HG03108 (cell line): Measurements from ENCODE around the gene PROSER1.
A peak's percentile ranks its signal among the peaks of the same experiment; 100 is the strongest.
"Not testable (repeated sequence)": the region's sequence is repeated elsewhere in the genome, so short reads cannot be mapped to it uniquely, and the experiment has no call there.

Experiments used
- ATAC-seq: cut with Tn5 transposase; IDR thresholded peaks from one replicate; pipeline ENCODE4 v1.9.1; 2021; ENCODE audit warnings: moderate library complexity; ENCODE audit not compliant: unreplicated experiment

Gene PROSER1

DNA sequence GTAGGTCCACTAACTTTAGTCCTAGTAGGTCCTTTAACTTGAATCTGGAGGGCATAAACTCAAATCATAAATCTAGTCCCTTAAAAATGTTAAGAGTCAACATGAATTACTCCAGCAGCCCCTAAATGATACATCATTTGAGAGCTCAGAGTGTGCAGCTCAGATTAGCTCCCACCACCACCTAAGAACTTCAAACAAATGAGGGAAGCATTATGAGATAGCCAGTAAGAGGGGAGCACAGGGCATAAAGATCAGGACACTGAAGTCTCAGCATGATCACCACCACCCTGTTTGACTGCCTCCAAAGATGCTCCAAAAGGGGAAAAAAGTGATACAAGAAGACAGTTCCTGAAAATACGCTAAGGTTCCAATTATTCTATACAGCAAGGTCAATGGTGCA, 5.7 kb downstream of the PROSER1 start:
- no peak for ATAC-seq

DNA sequence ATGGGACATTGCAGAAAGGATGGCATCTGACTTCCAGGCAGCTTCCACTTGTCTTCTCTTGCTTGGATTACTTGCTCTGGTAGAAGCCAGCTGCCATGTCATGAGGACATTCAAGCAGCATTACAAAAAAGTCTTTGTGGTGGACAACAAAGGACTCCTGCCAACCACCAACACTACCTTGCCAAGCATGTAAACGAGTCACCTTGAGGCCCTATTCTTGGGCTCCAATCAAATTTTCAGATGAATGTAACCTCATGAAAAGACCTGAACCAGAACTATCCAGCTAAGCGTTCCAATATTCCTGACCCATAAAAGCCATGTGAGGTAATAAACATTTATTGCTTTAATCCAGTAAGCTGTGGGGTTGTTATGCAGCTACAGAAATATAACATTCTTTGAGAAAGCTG, 12.5 kb downstream of the PROSER1 start:
- ATAC-seq, result no peak

DNA sequence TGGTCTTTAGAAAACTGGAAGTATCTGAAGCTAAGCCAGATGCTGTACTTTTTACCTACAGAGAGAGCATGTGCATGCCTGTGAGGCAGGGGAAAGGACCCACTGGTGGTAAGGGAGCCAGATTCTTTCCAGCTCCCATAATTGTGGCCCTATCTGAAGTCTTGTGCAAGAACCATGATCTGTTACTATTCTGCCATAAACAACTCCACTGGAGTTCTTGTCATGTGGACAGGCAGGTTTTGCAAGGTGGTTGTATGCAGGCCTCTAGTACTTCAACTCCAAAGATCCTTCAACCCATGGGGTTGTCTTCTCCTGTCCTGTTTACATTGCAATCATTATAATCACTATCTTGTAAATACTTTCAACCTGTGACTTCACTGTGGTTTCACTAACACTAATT, 14.1 kb downstream of the PROSER1 start:
- ATAC-seq, result no peak

DNA sequence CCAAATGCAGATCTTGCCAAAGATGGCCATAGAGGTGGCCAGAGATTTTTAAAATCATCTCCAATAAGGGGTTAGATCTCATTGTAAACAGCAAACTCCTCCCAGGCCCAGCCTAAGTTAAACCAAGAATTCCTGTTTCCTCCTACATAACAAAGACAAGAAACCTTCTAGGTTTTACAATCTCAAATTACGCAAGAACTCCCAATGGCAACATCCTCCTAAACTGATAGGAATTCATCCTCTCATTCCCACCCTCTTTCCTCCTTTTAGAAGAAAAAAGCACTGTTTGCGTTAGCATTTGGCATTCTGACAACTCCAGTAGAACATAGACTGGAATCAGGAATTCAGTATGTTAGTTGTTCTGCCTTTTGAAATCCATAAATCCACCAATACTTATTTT, 14.6 kb downstream of the PROSER1 start:
- ATAC-seq, result no peak

- no peak for ATAC-seq
Measured at GRCh38 chr13:39020853-39021462, 16.9 kb downstream of the PROSER1 start.

GRCh38 chr13:39016787-39017186, 21.1 kb downstream of the PROSER1 start:
- peak; percentile 73 for ATAC-seq

- peak; percentile 57 for ATAC-seq
Measured at GRCh38 chr13:39016087-39016486, 21.8 kb downstream of the PROSER1 start.

DNA sequence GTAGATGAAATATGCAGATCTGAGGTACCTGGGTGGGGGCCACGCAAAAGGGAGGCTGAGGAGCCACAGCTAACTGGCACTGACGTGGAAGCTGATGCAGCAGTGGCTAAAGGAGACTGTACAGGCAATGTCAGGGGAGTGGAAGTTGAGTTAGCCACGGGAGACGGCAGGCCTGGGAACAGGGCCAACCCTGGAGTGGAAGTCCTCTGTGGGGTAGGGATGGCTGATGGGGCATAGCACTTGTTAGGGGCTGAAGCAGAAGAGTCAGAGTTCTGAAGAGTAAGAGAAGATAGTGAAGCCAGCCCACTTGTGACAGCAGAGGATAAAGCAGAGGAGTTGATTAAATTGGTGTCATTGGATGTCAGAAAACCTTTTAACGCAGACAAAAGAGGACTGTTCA, 24.4 kb downstream of the PROSER1 start:
- ATAC-seq, result no peak

GRCh38 chr13:39012608-39013007, 25.3 kb downstream of the PROSER1 start:
- ATAC-seq, result no peak

- not testable (repeated sequence) for ATAC-seq
Measured at GRCh38 chr13:39006371-39007111, 31.3 kb downstream of the PROSER1 start.

GRCh38 chr13:38998739-38999138, 39.1 kb downstream of the PROSER1 start:
- no peak for ATAC-seq

DNA sequence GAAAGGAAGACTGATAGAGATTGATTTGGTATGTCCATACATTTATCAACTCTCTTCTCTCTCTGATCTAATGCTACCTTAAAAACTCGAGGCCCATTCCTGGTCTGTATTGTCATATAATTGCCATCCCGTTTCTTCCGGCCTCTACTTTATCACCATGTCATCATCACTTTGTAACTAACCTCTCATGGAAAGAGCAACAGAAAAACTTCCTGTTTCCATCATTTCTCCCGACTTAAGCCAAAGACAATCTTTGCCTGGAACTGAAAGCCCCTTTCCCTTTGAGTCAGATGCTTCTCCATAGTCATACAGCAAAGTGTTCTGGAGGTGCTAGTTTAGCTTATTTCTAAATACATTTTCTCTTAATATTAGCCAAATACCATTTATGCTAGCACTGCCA, 44.5 kb downstream of the PROSER1 start:
- ATAC-seq, result no peak

- ATAC-seq, result no peak
Measured at GRCh38 chr13:38990693-38991092, 47.2 kb downstream of the PROSER1 start, which contains the start of gene STOML3. TSS of gene STOML3 (minus strand) at chr13:38990831. CDS start at chr13:38990721, 110 bp downstream.

GRCh38 chr13:38981096-38981495, 56.8 kb downstream of the PROSER1 start:
- ATAC-seq, result no peak

GRCh38 chr13:38980750-38981078, 57.2 kb downstream of the PROSER1 start:
- ATAC-seq, result no peak

DNA sequence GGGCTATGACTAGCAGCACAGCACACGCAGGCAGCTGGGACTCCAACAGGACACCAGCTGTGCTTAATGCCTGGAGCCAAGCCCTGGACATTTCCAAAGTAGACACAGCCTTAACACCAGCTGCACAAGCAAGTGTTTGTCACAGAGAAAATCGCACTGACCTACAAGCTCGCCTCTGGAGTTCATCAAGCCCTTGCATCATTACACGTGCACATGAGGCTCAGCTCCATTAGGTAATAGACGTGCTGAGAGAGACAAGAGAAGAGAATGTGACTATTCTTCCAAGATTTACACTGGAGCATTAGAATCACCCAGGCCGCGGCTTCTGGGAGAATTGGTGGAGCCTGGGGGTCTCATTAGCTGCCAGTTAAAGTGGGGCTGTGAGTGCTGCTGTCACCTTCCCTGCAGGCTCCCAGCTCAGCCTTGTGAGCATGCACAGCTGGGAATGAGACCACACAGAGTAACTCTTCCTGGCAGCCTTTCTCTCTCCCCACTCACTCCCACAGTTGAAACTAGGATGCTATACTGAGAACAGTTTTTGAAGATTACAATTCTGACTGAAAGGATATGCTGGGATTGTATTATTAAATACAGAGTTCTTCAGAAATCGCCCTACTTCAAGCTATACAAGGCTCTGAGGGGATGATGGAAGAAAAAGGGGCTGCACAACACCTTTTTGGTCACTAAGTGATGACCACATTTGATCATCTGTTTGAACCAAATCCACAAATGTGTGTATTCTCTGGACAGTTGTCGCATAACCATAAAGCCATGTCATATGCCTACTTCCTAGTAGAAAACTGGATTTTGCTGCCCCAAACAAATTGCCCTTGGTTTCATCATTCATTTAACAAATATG, 57.8 kb downstream of the PROSER1 start:
- no peak for ATAC-seq

DNA sequence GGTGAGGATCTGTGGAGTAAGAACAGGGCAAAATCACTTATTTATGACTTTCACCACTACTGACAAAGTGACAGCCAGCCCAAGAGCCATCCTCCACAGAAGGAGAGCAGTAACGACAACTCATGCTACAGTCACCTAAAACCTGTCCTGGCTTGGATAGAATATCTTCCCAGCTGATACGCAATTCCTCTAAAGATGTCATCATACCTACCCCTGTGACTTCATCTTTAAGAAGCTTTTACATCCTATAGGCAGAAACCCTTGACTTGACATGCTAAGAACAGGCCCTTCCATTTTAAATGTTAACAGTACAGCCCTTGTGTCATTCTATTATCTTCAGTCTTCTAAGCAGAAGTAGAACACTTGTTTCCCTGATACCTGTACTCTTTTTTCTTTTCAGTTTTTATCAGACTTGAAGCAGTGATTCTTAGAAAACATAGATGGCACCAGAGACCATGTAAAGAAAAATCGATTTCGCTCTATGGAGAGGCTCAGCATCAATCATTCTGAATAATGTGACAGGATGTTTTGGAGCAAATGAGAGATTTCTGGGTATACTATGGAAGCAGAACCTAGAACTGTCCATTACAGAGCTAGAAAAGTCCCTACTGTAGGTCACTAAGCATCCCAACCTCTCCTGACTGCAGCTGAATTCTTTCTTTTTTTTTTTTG, 67.4 kb downstream of the PROSER1 start:
- ATAC-seq, result no peak

GRCh38 chr13:38969187-38969586, 68.7 kb downstream of the PROSER1 start:
- ATAC-seq, result no peak

DNA sequence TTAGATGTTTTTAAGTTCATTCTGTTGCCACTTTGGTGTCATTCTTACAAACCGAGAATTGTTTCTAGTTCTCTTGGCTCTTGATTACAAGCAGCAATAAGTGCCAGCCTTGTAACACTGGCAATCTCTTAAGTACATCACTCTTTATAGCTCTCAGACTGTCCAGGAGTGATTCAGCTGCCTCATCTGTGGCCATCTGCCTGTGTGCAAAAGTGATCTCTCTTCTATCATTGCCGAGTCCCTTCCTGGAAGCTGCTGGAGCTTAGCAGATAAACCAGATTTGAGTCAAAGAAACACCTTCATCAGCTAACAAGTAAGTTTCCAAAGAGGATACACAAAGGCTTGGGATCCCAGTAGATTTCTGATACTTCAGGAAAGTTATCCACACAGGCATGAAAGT, 70.4 kb downstream of the PROSER1 start:
- no peak for ATAC-seq

DNA sequence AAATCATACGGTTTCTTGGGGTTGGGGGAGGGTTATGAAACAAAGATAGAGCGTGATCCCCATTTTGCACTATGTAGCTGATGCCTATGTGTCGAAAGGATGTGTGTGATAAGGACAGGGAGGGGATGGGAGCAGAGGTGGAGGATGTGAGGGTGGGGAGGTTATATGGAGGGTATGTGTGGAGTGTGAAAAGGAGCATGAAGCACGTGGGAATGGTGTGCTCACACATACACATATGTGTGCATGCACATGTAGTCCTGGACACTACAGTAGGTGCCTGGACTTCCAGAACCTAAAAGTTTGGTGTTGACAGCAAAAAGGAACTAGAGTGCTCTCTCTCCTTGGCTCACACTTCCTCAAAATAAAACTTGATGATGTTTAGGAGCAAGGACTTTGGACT, 72.6 kb downstream of the PROSER1 start:
- ATAC-seq, result no peak

DNA sequence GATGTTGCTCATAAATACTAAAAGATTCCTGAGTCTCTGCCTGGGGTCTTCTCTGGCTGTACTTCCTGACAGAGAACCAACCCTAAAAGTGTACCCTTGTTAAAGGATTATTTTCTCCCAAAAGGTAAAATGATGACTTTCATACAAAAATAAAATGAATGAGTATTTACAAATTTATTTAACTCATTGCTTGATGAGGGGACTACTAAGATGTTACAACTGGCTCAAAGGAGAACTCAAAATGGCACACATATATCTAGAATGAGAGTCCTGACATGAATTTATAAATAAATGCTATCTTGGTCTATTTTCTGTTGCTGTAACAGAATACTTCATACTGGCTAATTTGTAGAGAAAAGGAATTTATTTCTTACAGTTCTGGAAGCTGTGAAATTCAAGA, 77.7 kb downstream of the PROSER1 start:
- no peak for ATAC-seq
